Hematopoietic multipotent progenitor cell treated with erythropoietin and hydrocortisone succinate and interleukin-3 and kit ligand, for 6 days (in vitro differentiated cells): Measurements from ENCODE around the gene CRNKL1.
A peak's percentile ranks its signal among the peaks of the same experiment; 100 is the strongest.

Experiments
- DNase-seq: peaks from one replicate; pipeline ENCODE4 v3.0.0-alpha.2; 2015

The CRNKL1 gene

GRCh38 chr20:20052074-20052970 is at the start of gene CRNKL1, which contains the start of gene CFAP61:
Gene CRNKL1 (minus strand): TSS chr20:20052466. CDS start chr20:20052342, 124 bp downstream.
Gene CFAP61 (plus strand): TSS chr20:20052532. CDS start chr20:20056654, 4,122 bp downstream.
- peak; percentile 98 for DNase-seq

GRCh38 chr20:20100881-20101280 is 48.6 kb upstream of the CRNKL1 start:
- DNase-seq: no peak

- DNase-seq: no peak
These were observed 44.2 kb upstream of the CRNKL1 start for GRCh38 chr20:20096421-20096820.

- no peak for DNase-seq
These were observed 43.0 kb upstream of the CRNKL1 start for GRCh38 chr20:20095114-20095872.

- no peak for DNase-seq
These were observed 42.1 kb upstream of the CRNKL1 start for GRCh38 chr20:20094410-20094809.

GRCh38 chr20:20092827-20093226 is 40.6 kb upstream of the CRNKL1 start:
- DNase-seq: no peak

GRCh38 chr20:20089939-20090338 is 37.7 kb upstream of the CRNKL1 start:
- no peak for DNase-seq

- DNase-seq: no peak
These were observed 36.8 kb upstream of the CRNKL1 start for GRCh38 chr20:20089018-20089417.

GRCh38 chr20:20085812-20086211 is 33.5 kb upstream of the CRNKL1 start:
- DNase-seq: no peak

GRCh38 chr20:20085071-20085470 is 32.8 kb upstream of the CRNKL1 start:
- DNase-seq: no peak

GRCh38 chr20:20084296-20084752 is 32.1 kb upstream of the CRNKL1 start:
- DNase-seq: no peak

- peak; percentile 71 for DNase-seq
These were observed 31.5 kb upstream of the CRNKL1 start for GRCh38 chr20:20083807-20084206.

GRCh38 chr20:20079102-20079784 is 27.0 kb upstream of the CRNKL1 start:
- no peak for DNase-seq

GRCh38 chr20:20078041-20078440 is 25.8 kb upstream of the CRNKL1 start:
- DNase-seq: no peak

GRCh38 chr20:20076297-20077065 is 24.2 kb upstream of the CRNKL1 start:
- DNase-seq: no peak

GRCh38 chr20:20075032-20075431 is 22.8 kb upstream of the CRNKL1 start:
- no peak for DNase-seq

- DNase-seq: no peak
These were observed 21.6 kb upstream of the CRNKL1 start for GRCh38 chr20:20073801-20074371.

GRCh38 chr20:20070871-20071726 is 18.8 kb upstream of the CRNKL1 start:
- peak; percentile 34 for DNase-seq

GRCh38 chr20:20065361-20065760 is 13.1 kb upstream of the CRNKL1 start:
- no peak for DNase-seq

- DNase-seq: no peak
These were observed 11.9 kb upstream of the CRNKL1 start for GRCh38 chr20:20063941-20064702.
